ENCODE data around the gene ALDH1A2.

GRCh38 chr15:57919754-57920153 lies 145.8 kb downstream of the ALDH1A2 start:
- TF ChIP-seq, protein P1, sequence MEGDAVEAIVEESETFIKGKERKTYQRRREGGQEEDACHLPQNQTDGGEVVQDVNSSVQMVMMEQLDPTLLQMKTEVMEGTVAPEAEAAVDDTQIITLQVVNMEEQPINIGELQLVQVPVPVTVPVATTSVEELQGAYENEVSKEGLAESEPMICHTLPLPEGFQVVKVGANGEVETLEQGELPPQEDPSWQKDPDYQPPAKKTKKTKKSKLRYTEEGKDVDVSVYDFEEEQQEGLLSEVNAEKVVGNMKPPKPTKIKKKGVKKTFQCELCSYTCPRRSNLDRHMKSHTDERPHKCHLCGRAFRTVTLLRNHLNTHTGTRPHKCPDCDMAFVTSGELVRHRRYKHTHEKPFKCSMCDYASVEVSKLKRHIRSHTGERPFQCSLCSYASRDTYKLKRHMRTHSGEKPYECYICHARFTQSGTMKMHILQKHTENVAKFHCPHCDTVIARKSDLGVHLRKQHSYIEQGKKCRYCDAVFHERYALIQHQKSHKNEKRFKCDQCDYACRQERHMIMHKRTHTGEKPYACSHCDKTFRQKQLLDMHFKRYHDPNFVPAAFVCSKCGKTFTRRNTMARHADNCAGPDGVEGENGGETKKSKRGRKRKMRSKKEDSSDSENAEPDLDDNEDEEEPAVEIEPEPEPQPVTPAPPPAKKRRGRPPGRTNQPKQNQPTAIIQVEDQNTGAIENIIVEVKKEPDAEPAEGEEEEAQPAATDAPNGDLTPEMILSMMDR (IDR thresholded peaks at IDR 0.05): no peak
- TF ChIP-seq POLR2A (IDR thresholded peaks at IDR 0.05): no peak

Measured in gastroesophageal sphincter (tissue), 3 donors.